H9 (cell line): ENCODE results near the gene HES6. TPM values are rescaled to one million over a fixed set of nuclear protein-coding genes. Genes with fewer than 3 reads are reported as not detected.

Source experiments
- DNase-seq: peaks from one replicate; pipeline ENCODE4 v3.0.0-alpha.2; 2017
- H2AFZ ChIP-seq: one replicate; pipeline ENCODE4 v1.6.1; 2013; ENCODE audit warnings: mild to moderate bottlenecking, low read length, control low read depth, moderate library complexity
- H2AK5ac ChIP-seq: 2 replicates; pipeline ENCODE4 v1.6.1; 2013; ENCODE audit warnings: low read length, control low read depth, mixed read lengths; ENCODE audit not compliant: insufficient read length
- H2BK120ac ChIP-seq: one replicate; pipeline ENCODE4 v1.6.1; 2013; ENCODE audit warnings: low read depth, mild to moderate bottlenecking, low read length, control low read depth, inconsistent platforms; ENCODE audit not compliant: poor library complexity, severe bottlenecking
- H2BK12ac ChIP-seq: 2 replicates; pipeline ENCODE4 v1.6.1; 2013; ENCODE audit warnings: low read length, control low read depth, mixed read lengths, low read depth; ENCODE audit not compliant: insufficient read length
- H2BK15ac ChIP-seq: 2 replicates; pipeline ENCODE4 v1.6.1; 2013; ENCODE audit warnings: low read depth, low read length, control low read depth
- H2BK20ac ChIP-seq: one replicate; pipeline ENCODE4 v1.6.1; 2013; ENCODE audit warnings: low read depth, mild to moderate bottlenecking, low read length, control low read depth, inconsistent platforms; ENCODE audit not compliant: poor library complexity, severe bottlenecking
- H2BK5ac ChIP-seq: 2 replicates; pipeline ENCODE4 v1.6.1; 2013; ENCODE audit warnings: low read length, control low read depth, mixed read lengths; ENCODE audit not compliant: insufficient read length
- H3K14ac ChIP-seq: 2 replicates; pipeline ENCODE4 v1.6.1; 2013; ENCODE audit warnings: low read length, control low read depth; ENCODE audit not compliant: insufficient read depth
- H3K18ac ChIP-seq: 2 replicates; pipeline ENCODE4 v1.6.1; 2013; ENCODE audit warnings: low read depth, mild to moderate bottlenecking, mixed read lengths, low read length, control low read depth; ENCODE audit not compliant: insufficient read length
- H3K23ac ChIP-seq: 2 replicates; pipeline ENCODE4 v1.6.1; 2013; ENCODE audit warnings: low read length, control low read depth, mixed read lengths, low read depth; ENCODE audit not compliant: insufficient read length
- H3K23me2 ChIP-seq: 2 replicates; pipeline ENCODE4 v1.6.1; 2013; ENCODE audit warnings: low read depth, mild to moderate bottlenecking, mixed read lengths, low read length, control low read depth; ENCODE audit not compliant: insufficient read length, poor library complexity, severe bottlenecking
- H3K27ac ChIP-seq: 2 replicates; pipeline ENCODE4 v1.5.1; 2013; ENCODE audit warnings: low read length, control low read depth, mixed read lengths, low read depth; ENCODE audit not compliant: insufficient read length
- H3K27me3 ChIP-seq: 2 replicates; pipeline ENCODE4 v1.6.1; 2013; ENCODE audit warnings: low read length, control low read depth, inconsistent platforms; ENCODE audit not compliant: insufficient read depth
- H3K4ac ChIP-seq: 2 replicates; pipeline ENCODE4 v1.6.1; 2013; ENCODE audit warnings: low read depth, mild to moderate bottlenecking, control low read depth, inconsistent platforms, low read length, moderate library complexity
- H3K4me1 ChIP-seq: 2 replicates; pipeline ENCODE4 v1.6.1; 2013; ENCODE audit warnings: low read length, control low read depth, inconsistent platforms; ENCODE audit not compliant: insufficient read depth
- H3K4me2 ChIP-seq: 2 replicates; pipeline ENCODE4 v1.6.1; 2013; ENCODE audit warnings: low read length, control low read depth, mixed read lengths; ENCODE audit not compliant: insufficient read length, insufficient read depth
- H3K56ac ChIP-seq: 2 replicates; pipeline ENCODE4 v1.6.1; 2013; ENCODE audit warnings: low read depth, mild to moderate bottlenecking, mixed read lengths, low read length, control low read depth; ENCODE audit not compliant: insufficient read length
- H3K79me1 ChIP-seq: 2 replicates; pipeline ENCODE4 v1.6.1; 2013; ENCODE audit warnings: low read depth, mild to moderate bottlenecking, moderate library complexity, low read length, control low read depth, inconsistent platforms; ENCODE audit not compliant: insufficient read depth, poor library complexity, severe bottlenecking
- H3K79me2 ChIP-seq: 2 replicates; pipeline ENCODE4 v1.6.1; 2013; ENCODE audit warnings: low read length, control low read depth, inconsistent platforms; ENCODE audit not compliant: insufficient read depth
- H3K9ac ChIP-seq: 2 replicates; pipeline ENCODE4 v1.6.1; 2013; ENCODE audit warnings: low read length, control low read depth, mixed read lengths; ENCODE audit not compliant: insufficient read length; ENCODE audit errors: extremely low read depth
- H3K9me3 ChIP-seq: one replicate; pipeline ENCODE4 v1.6.1; 2013; ENCODE audit warnings: low read depth, low read length, inconsistent platforms; ENCODE audit not compliant: control insufficient read depth
- H3T11ph ChIP-seq: one replicate; pipeline ENCODE4 v1.6.1; 2013; ENCODE audit warnings: mild to moderate bottlenecking, low read length, control low read depth, inconsistent platforms
- H4K20me1 ChIP-seq: one replicate; pipeline ENCODE4 v1.6.1; 2013; ENCODE audit not compliant: control insufficient read depth, insufficient read length, insufficient read depth
- H4K5ac ChIP-seq: 2 replicates; pipeline ENCODE4 v1.6.1; 2013; ENCODE audit warnings: low read depth, mild to moderate bottlenecking, mixed read lengths, low read length, control low read depth; ENCODE audit not compliant: insufficient read length
- H4K8ac ChIP-seq: replicated peaks from 2 replicates; pipeline ENCODE4 v1.6.1; 2013; ENCODE audit warnings: low read length, control low read depth, mixed read lengths, low read depth; ENCODE audit not compliant: insufficient read length
- H4K91ac ChIP-seq: 2 replicates; pipeline ENCODE4 v1.6.1; 2013; ENCODE audit warnings: low read depth, mild to moderate bottlenecking, moderate library complexity, mixed read lengths, low read length, control low read depth; ENCODE audit not compliant: insufficient read length
- H3K27ac Mint-ChIP-seq, 3 experiments: 2 replicates in 2 of 3; 3 replicates in 1 of 3; pipeline ENCODE4 v1.8.0; 2020 to 2021; ENCODE audit warnings: mixed read lengths in 3 of 3, mild to moderate bottlenecking in 1 of 3, moderate library complexity in 1 of 3
- H3K27me3 Mint-ChIP-seq: 2 replicates; pipeline ENCODE4 v1.8.0; 2021; ENCODE audit warnings: low read depth, mild to moderate bottlenecking, moderate library complexity, mixed read lengths
- H3K36me3 Mint-ChIP-seq, 3 experiments: 2 replicates in 2 of 3; 3 replicates in 1 of 3; pipeline ENCODE4 v1.8.0; 2020 to 2021; ENCODE audit warnings: low read depth in 3 of 3, mixed read lengths in 3 of 3; ENCODE audit not compliant: insufficient read depth in 1 of 3
- H3K4me1 Mint-ChIP-seq, 2 experiments: 2 replicates each; pipeline ENCODE4 v1.8.0; 2020; ENCODE audit warnings: mixed read lengths in 2 of 2
- H3K4me3 Mint-ChIP-seq, 2 experiments: 2 replicates in 1 of 2; 3 replicates in 1 of 2; pipeline ENCODE4 v1.8.0; 2020 to 2021; ENCODE audit warnings: mild to moderate bottlenecking in 2 of 2, mixed read lengths in 2 of 2, moderate library complexity in 1 of 2
- H3K9me3 Mint-ChIP-seq, 2 experiments: 2 replicates in 1 of 2; 3 replicates in 1 of 2; pipeline ENCODE4 v1.8.0; 2020; ENCODE audit warnings: mild to moderate bottlenecking in 2 of 2, mixed read lengths in 2 of 2, moderate library complexity in 1 of 2
- WGBS: extraction: QIAGEN DNeasy Blood & Tissue Kit; methylation state at CpG from one replicate; pipeline ENCODE4 v1.1.7; 2013; ENCODE audit warnings: missing lambda C conversion rate, low lambda C conversion rate, mixed read lengths; ENCODE audit not compliant: insufficient read length; ENCODE audit errors: extremely low coverage; 5-methylcytosine and 5-hydroxymethylcytosine counted together
- total RNA-seq: library from RNA; stranded (reverse); gene quantifications from 2 replicates; pipeline ENCODE4 v1.2.1, GENCODE V29; 2021
- TF ChIP-seq, protein P1 (sequence below): fragments of 200-600 bp; sonication (generic); conservative IDR thresholded peaks from 3 replicates; pipeline ENCODE4 v1.8.0; 2021; ENCODE audit warnings: antibody characterized with exemption, mild to moderate bottlenecking

The HES6 gene
- total RNA-seq, 1 experiment from 2014 or later: 27.1 TPM

- H2BK5ac ChIP-seq: no peak overlapping the region
- H3K9ac ChIP-seq: no peak overlapping the region
- H2AFZ ChIP-seq: no peak overlapping the region
- Mint-ChIP-seq H3K4me1 (peaks cover 12 to 18% of the 10 kb centered on the region in 2 experiments), H3K9me3 (peaks cover 0 to 3% of the 10 kb centered on the region in 2 experiments; a peak in 2 of 5 replicates), H3K4me3 (no peak overlapping the region), H3K36me3 (peaks cover 11 to 21% (median 14%) of the 10 kb centered on the region in 3 experiments), H3K27me3 (peaks cover 15% of the 10 kb centered on the region), H3K27ac (no peak overlapping the region)
- H4K8ac ChIP-seq: no peak overlapping the region
- no peak overlapping the region for H3T11ph ChIP-seq
- H2AK5ac ChIP-seq: no peak overlapping the region
- no CpG with 5 or more reads among the region's 5 CpGs for WGBS
- DNase-seq: no peak
- H3K56ac ChIP-seq: no peak overlapping the region
- H3K4me2 ChIP-seq: no peak overlapping the region
- H3K23me2 ChIP-seq: peaks cover 4% of the 10 kb centered on the region
- H3K4ac ChIP-seq: no peak overlapping the region
- no peak overlapping the region for H4K5ac ChIP-seq
- H3K79me2 ChIP-seq: no peaks in the 10 kb centered on the region
- H2BK12ac ChIP-seq: no peak overlapping the region
- no peak overlapping the region for H2BK120ac ChIP-seq
- no peak overlapping the region for H2BK20ac ChIP-seq
- no peak overlapping the region for H3K14ac ChIP-seq
- H3K9me3 ChIP-seq: no peaks in the 10 kb centered on the region
- H3K27ac ChIP-seq: no peak overlapping the region
- H3K27me3 ChIP-seq: no peaks in the 10 kb centered on the region; the same call in 1 of the 2 replicates
- H2BK15ac ChIP-seq: no peak overlapping the region
- peaks cover 3% of the 10 kb centered on the region; the same call in 1 of the 2 replicates for H3K4me1 ChIP-seq
- no peak overlapping the region for H3K18ac ChIP-seq
- H4K20me1 ChIP-seq: no peaks in the 10 kb centered on the region
- TF ChIP-seq, protein P1, sequence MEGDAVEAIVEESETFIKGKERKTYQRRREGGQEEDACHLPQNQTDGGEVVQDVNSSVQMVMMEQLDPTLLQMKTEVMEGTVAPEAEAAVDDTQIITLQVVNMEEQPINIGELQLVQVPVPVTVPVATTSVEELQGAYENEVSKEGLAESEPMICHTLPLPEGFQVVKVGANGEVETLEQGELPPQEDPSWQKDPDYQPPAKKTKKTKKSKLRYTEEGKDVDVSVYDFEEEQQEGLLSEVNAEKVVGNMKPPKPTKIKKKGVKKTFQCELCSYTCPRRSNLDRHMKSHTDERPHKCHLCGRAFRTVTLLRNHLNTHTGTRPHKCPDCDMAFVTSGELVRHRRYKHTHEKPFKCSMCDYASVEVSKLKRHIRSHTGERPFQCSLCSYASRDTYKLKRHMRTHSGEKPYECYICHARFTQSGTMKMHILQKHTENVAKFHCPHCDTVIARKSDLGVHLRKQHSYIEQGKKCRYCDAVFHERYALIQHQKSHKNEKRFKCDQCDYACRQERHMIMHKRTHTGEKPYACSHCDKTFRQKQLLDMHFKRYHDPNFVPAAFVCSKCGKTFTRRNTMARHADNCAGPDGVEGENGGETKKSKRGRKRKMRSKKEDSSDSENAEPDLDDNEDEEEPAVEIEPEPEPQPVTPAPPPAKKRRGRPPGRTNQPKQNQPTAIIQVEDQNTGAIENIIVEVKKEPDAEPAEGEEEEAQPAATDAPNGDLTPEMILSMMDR: no peak
- no peaks in the 10 kb centered on the region for H3K79me1 ChIP-seq
- no peak overlapping the region for H4K91ac ChIP-seq
- no peak overlapping the region for H3K23ac ChIP-seq
Observed at GRCh38 chr2:238244151-238244550, 4.3 kb upstream of the HES6 start.
